Measurements from ENCODE around the gene DPP6. TPM values are rescaled to one million over a fixed set of nuclear protein-coding genes. Genes with fewer than 3 reads are reported as not detected.

The DPP6 gene
- total and polyA plus RNA-seq, 2 of the 8 experiments (the other 6 are each of a cell fraction or from before 2014, with no cell fraction given) = 4.7 to 6.8 TPM

DNA sequence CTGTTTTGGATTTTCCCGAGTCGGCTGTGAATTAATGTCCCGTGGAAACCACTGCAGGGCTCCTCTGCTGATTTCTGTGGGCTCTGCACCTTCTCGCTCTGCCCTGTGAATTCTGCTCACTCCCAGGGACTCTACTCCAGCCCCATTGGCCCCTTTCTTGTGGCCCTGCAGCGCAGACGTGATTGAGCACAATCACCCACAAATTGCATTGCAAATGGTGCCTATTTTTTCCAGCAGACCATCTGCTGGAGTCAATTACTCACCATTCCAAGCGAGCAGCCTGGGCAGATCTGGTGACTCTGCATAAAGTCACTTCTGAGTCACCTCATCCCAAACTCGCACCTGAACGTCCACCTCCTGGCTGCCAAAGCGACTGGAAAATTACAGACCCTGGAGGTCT lies 714.9 kb downstream of the DPP6 start (continued):
- TF ChIP-seq PHF8 (conservative IDR thresholded peaks at IDR 0.05; ENCODE audit: low read depth, low read length) = no peak
